NCI-H1105 treated with DMSO at 0.1 percent for 48 hours (cell line): ENCODE measurements around the gene ELL.

ENCODE experiments used
- DNase-seq: peaks from one replicate; lab custom pipeline; 2025; lab: John Stamatoyannopoulos, UW

The ELL gene

GRCh38 chr19:18504886-18505610 lies 16.8 kb downstream of the ELL start:
- no peak for DNase-seq

- DNase-seq = no peak
These were observed 17.6 kb downstream of the ELL start for GRCh38 chr19:18503971-18504885.

GRCh38 chr19:18503337-18503970 lies 18.4 kb downstream of the ELL start:
- no peak for DNase-seq

GRCh38 chr19:18502638-18503294 lies 19.1 kb downstream of the ELL start:
- no peak for DNase-seq

GRCh38 chr19:18502246-18502637 lies 19.6 kb downstream of the ELL start:
- DNase-seq = no peak

GRCh38 chr19:18501832-18502231 lies 20.0 kb downstream of the ELL start:
- DNase-seq = no peak

GRCh38 chr19:18501351-18501750 lies 20.5 kb downstream of the ELL start:
- no peak for DNase-seq

- no peak for DNase-seq
These were observed 21.1 kb downstream of the ELL start for GRCh38 chr19:18500799-18501198.

- no peak for DNase-seq
These were observed 21.5 kb downstream of the ELL start for GRCh38 chr19:18500376-18500775.

- no peak for DNase-seq
These were observed 22.7 kb downstream of the ELL start for GRCh38 chr19:18499055-18499775.

GRCh38 chr19:18496980-18497256 lies 25.0 kb downstream of the ELL start:
- no peak for DNase-seq

- peak; percentile 17 for DNase-seq
These were observed 25.5 kb downstream of the ELL start for GRCh38 chr19:18496167-18496979.

- DNase-seq = no peak
These were observed 26.5 kb downstream of the ELL start for GRCh38 chr19:18495204-18495911.

GRCh38 chr19:18494267-18494607 lies 27.6 kb downstream of the ELL start:
- no peak for DNase-seq

GRCh38 chr19:18493440-18494266 lies 28.2 kb downstream of the ELL start:
- no peak for DNase-seq

- no peak for DNase-seq
These were observed 29.6 kb downstream of the ELL start for GRCh38 chr19:18491995-18492953.

- DNase-seq = no peak
These were observed 31.1 kb downstream of the ELL start for GRCh38 chr19:18490728-18491127.

- no peak for DNase-seq
These were observed 32.2 kb downstream of the ELL start for GRCh38 chr19:18489627-18490184.
